ENCODE data around the gene DHRS7C. TPM values are rescaled to one million over a fixed set of nuclear protein-coding genes. Genes with fewer than 3 reads are reported as not detected.

The DHRS7C gene
- total and polyA plus RNA-seq, 11 donors, result 1.8 to 71.2 (median 23.4) TPM

DNA sequence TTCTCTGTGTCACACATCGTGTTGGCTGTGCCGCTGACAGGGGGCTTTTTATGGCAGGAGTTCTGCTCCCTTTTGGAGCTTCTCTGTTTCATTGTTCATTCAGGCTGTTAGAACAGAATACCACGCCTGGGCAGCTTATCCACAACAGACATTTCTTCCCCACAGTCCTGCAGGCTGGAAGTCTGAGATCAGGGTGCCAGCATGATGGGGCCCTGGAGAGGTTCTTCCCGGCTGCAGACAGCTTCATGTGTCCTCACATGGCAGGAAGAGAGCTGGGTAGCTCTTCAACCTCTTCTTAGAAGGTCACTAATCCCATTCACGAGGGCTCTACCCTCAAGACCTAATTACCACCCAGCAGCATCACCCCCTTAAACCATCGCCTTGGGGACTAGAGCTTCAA lies 65.1 kb downstream of the DHRS7C start:
- ATAC-seq, result no peak
- Histone ChIP-seq H3K36me3 (no peaks in the 10 kb centered on the region), H3K9me3 (no peaks in the 10 kb centered on the region), H3K4me1 (no peaks in the 10 kb centered on the region), H3K27ac (no peak overlapping the region), H3K4me3 (no peak overlapping the region), H3K27me3 (peaks cover 0 to 34% (median 9%) of the 10 kb centered on the region in 9 donors)
- 52 to 58% (median 56%) methylated on average over 5 to 6 of the region's 6 CpGs for WGBS, 4 donors
- TF ChIP-seq, protein P1, sequence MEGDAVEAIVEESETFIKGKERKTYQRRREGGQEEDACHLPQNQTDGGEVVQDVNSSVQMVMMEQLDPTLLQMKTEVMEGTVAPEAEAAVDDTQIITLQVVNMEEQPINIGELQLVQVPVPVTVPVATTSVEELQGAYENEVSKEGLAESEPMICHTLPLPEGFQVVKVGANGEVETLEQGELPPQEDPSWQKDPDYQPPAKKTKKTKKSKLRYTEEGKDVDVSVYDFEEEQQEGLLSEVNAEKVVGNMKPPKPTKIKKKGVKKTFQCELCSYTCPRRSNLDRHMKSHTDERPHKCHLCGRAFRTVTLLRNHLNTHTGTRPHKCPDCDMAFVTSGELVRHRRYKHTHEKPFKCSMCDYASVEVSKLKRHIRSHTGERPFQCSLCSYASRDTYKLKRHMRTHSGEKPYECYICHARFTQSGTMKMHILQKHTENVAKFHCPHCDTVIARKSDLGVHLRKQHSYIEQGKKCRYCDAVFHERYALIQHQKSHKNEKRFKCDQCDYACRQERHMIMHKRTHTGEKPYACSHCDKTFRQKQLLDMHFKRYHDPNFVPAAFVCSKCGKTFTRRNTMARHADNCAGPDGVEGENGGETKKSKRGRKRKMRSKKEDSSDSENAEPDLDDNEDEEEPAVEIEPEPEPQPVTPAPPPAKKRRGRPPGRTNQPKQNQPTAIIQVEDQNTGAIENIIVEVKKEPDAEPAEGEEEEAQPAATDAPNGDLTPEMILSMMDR (IDR thresholded peaks at IDR 0.05), result no peak
- TF ChIP-seq POLR2A (IDR thresholded peaks at IDR 0.05), result no peak
- DNase-seq, result no peak
- intact Hi-C loops (cut with DNase I), result loop anchor here in 7 of 10 donors (5.0 to 10.0 kb wide), 8 partner anchors 41 to 899 kb away; partner anchors contain the start of genes CFAP52 (in 1 of the 7) and STX8 (in 1 of the 7)

DNA sequence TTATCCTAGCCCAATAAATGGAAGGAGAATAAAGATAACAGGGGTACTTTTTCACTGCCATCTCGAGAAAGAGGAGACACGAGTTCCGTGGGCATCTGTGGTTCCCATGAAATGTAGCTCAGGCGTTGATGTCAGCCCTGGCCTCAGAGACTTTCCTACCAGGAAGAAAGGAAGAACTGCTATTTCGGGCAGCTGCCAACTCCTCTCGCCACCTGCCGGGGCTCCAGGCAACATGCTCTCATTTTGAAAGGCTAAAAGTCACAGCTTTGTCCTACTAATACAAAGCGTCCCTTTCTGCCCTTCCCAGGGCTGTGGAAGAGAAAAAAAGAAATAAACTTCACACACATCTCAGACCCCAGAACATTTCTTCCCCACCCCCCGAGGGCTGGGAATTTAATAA lies 65.8 kb downstream of the DHRS7C start:
- Histone ChIP-seq H3K36me3 (no peaks in the 10 kb centered on the region), H3K4me3 (no peak overlapping the region), H3K9me3 (no peaks in the 10 kb centered on the region), H3K27ac (no peak overlapping the region), H3K27me3 (peaks cover 0 to 34% (median 9%) of the 10 kb centered on the region in 9 donors), H3K4me1 (no peaks in the 10 kb centered on the region)
- TF ChIP-seq, protein P1 (IDR thresholded peaks at IDR 0.05), result peak in 5 of 12 donors; percentile 10 to 24 (median 17)
- no peak for TF ChIP-seq POLR2A (IDR thresholded peaks at IDR 0.05)
- ATAC-seq, result no peak
- DNase-seq, result no peak
- WGBS, 4 donors, result 29 to 44% (median 34%) methylated on average over 9 of the region's 9 CpGs
- intact Hi-C loops (cut with DNase I), result loop anchor here in 7 of 10 donors (5.0 to 10.0 kb wide), 8 partner anchors 42 to 899 kb away; partner anchors contain the start of genes CFAP52 (in 1 of the 7) and STX8 (in 1 of the 7)

Other genes starting within 250 kb of the DHRS7C start
- gene STX8, start 215.8 kb downstream of the DHRS7C start, total RNA-seq, result 10 to 100 TPM; 51.9 to 86.0 (median 62.3) TPM
- gene STX8, start 215.8 kb downstream of the DHRS7C start, polyA plus RNA-seq, result 10 to 100 TPM; 43.2 to 85.7 TPM
- under 1 TPM in 1 of 9 donors, not detected in 8; 0.87 TPM for gene CFAP52, start 214.9 kb downstream of the DHRS7C start, total RNA-seq
- gene CFAP52, start 214.9 kb downstream of the DHRS7C start, polyA plus RNA-seq, result not detected
- under 1 TPM in 3 of 9 donors, not detected in 6; 0.12 to 0.41 (median 0.16) TPM for gene USP43, start 146.1 kb downstream of the DHRS7C start, total RNA-seq
- under 1 TPM in 1 of 2 donors, not detected in 1; 0.01 TPM for gene USP43, start 146.1 kb downstream of the DHRS7C start, polyA plus RNA-seq
- not detected for gene GSG1L2, start 30.5 kb upstream of the DHRS7C start, total RNA-seq
- not detected for gene GSG1L2, start 30.5 kb upstream of the DHRS7C start, polyA plus RNA-seq
- under 1 TPM in 6 of 9 donors, not detected in 3; 0.05 to 0.91 (median 0.15) TPM for gene GLP2R, start 34.3 kb upstream of the DHRS7C start, total RNA-seq
- gene GLP2R, start 34.3 kb upstream of the DHRS7C start, polyA plus RNA-seq, result under 1 TPM; 0.07 to 0.19 TPM
- gene RCVRN, start 113.7 kb upstream of the DHRS7C start, total RNA-seq, result 1 to 10 TPM in 1 of 9 donors, under 1 TPM in 6, not detected in 2; 0.09 to 1.2 (median 0.27) TPM
- gene RCVRN, start 113.7 kb upstream of the DHRS7C start, polyA plus RNA-seq, result under 1 TPM; 0.15 to 0.19 TPM

Data from heart left ventricle (tissue), 16 donors.